ENCODE results near the gene NCK2. TPM values are rescaled to one million over a fixed set of nuclear protein-coding genes. Genes with fewer than 3 reads are reported as not detected.

NCK2 gene
- total RNA-seq, 2 donors from 2014 or later: 36.6 to 42.8 TPM

- Histone ChIP-seq H3K9me3 (no peaks in the 10 kb centered on the region), H3K27me3 (no peaks in the 10 kb centered on the region), H3K4me3 (no peak overlapping the region), H3K27ac (no peak overlapping the region), H3K36me3 (replicated peaks in 1 of 2; ENCODE audit: insufficient read depth in 1 of 2, low read depth in 2 of 2) (no peaks in the 10 kb centered on the region), H3K4me1 (peaks cover 59% of the 10 kb centered on the region)
- no peak for ATAC-seq
- no peak for DNase-seq
- WGBS, 2 donors: 63 to 67% methylated on average over 13 of the region's 13 CpGs
- TF ChIP-seq POLR2A (IDR thresholded peaks at IDR 0.05) (no peak), CTCF (IDR thresholded peaks at IDR 0.05) (no peak)
- intact Hi-C loops (cut with DNase I): no loop called here
Measured at GRCh38 chr2:105800953-105801635, 56.4 kb downstream of the NCK2 start.

- Histone ChIP-seq H3K27ac (no peak overlapping the region), H3K36me3 (replicated peaks in 1 of 2; ENCODE audit: insufficient read depth in 1 of 2, low read depth in 2 of 2) (no peaks in the 10 kb centered on the region), H3K4me1 (peaks cover 54% of the 10 kb centered on the region), H3K9me3 (no peaks in the 10 kb centered on the region), H3K4me3 (no peak overlapping the region), H3K27me3 (no peaks in the 10 kb centered on the region)
- intact Hi-C loops (cut with DNase I): no loop called here
- TF ChIP-seq CTCF (IDR thresholded peaks at IDR 0.05): no peak
- DNase-seq (no peak), ATAC-seq (no peak)
- 74 to 76% methylated on average over 4 of the region's 4 CpGs for WGBS, 2 donors
Measured at GRCh38 chr2:105801961-105802360, 57.2 kb downstream of the NCK2 start.

GRCh38 chr2:105802587-105802986 lies 57.9 kb downstream of the NCK2 start:
- intact Hi-C loops (cut with DNase I): no loop called here
- Histone ChIP-seq H3K27ac (no peak overlapping the region), H3K36me3 (replicated peaks in 1 of 2; ENCODE audit: insufficient read depth in 1 of 2, low read depth in 2 of 2) (no peaks in the 10 kb centered on the region), H3K27me3 (no peaks in the 10 kb centered on the region), H3K9me3 (no peaks in the 10 kb centered on the region), H3K4me1 (peaks cover 49% of the 10 kb centered on the region), H3K4me3 (no peak overlapping the region)
- 68 to 71% methylated on average over 7 of the region's 7 CpGs for WGBS, 2 donors
- DNase-seq (no peak), ATAC-seq (no peak)
- TF ChIP-seq CTCF (IDR thresholded peaks at IDR 0.05) (no peak), POLR2A (IDR thresholded peaks at IDR 0.05) (no peak)

GRCh38 chr2:105803337-105803736 lies 58.6 kb downstream of the NCK2 start:
- TF ChIP-seq POLR2A (IDR thresholded peaks at IDR 0.05) (no peak), CTCF (IDR thresholded peaks at IDR 0.05) (no peak)
- Histone ChIP-seq H3K4me3 (no peak overlapping the region), H3K4me1 (peaks cover 41% of the 10 kb centered on the region), H3K27ac (no peak overlapping the region), H3K36me3 (replicated peaks in 1 of 2; ENCODE audit: insufficient read depth in 1 of 2, low read depth in 2 of 2) (no peaks in the 10 kb centered on the region), H3K27me3 (no peaks in the 10 kb centered on the region), H3K9me3 (no peaks in the 10 kb centered on the region)
- DNase-seq (no peak), ATAC-seq (no peak)
- WGBS, 2 donors: 64 to 67% methylated on average over 3 of the region's 3 CpGs
- intact Hi-C loops (cut with DNase I): no loop called here

- intact Hi-C loops (cut with DNase I): no loop called here
- H3K9me3 ChIP-seq: no peaks in the 10 kb centered on the region
- no peak for TF ChIP-seq CTCF (IDR thresholded peaks at IDR 0.05)
- TF ChIP-seq POLR2A (IDR thresholded peaks at IDR 0.05): no peak
- H3K4me1 ChIP-seq: peaks cover 40% of the 10 kb centered on the region
- no peak overlapping the region for H3K27ac ChIP-seq
- H3K27me3 ChIP-seq: no peaks in the 10 kb centered on the region
- DNase-seq (no peak), ATAC-seq (no peak)
- H3K36me3 ChIP-seq (replicated peaks in 1 of 2; ENCODE audit: insufficient read depth in 1 of 2, low read depth in 2 of 2): no peaks in the 10 kb centered on the region
- 76 to 82% methylated on average over 4 of the region's 4 CpGs for whole genome bisulfite sequencing, 2 donors
- H3K4me3 ChIP-seq: no peak overlapping the region
Measured at GRCh38 chr2:105803773-105804172, 59.1 kb downstream of the NCK2 start.

All from body of pancreas (tissue), 4 donors.